ENCODE results near the gene DIP2A.

Gene DIP2A, protein sequence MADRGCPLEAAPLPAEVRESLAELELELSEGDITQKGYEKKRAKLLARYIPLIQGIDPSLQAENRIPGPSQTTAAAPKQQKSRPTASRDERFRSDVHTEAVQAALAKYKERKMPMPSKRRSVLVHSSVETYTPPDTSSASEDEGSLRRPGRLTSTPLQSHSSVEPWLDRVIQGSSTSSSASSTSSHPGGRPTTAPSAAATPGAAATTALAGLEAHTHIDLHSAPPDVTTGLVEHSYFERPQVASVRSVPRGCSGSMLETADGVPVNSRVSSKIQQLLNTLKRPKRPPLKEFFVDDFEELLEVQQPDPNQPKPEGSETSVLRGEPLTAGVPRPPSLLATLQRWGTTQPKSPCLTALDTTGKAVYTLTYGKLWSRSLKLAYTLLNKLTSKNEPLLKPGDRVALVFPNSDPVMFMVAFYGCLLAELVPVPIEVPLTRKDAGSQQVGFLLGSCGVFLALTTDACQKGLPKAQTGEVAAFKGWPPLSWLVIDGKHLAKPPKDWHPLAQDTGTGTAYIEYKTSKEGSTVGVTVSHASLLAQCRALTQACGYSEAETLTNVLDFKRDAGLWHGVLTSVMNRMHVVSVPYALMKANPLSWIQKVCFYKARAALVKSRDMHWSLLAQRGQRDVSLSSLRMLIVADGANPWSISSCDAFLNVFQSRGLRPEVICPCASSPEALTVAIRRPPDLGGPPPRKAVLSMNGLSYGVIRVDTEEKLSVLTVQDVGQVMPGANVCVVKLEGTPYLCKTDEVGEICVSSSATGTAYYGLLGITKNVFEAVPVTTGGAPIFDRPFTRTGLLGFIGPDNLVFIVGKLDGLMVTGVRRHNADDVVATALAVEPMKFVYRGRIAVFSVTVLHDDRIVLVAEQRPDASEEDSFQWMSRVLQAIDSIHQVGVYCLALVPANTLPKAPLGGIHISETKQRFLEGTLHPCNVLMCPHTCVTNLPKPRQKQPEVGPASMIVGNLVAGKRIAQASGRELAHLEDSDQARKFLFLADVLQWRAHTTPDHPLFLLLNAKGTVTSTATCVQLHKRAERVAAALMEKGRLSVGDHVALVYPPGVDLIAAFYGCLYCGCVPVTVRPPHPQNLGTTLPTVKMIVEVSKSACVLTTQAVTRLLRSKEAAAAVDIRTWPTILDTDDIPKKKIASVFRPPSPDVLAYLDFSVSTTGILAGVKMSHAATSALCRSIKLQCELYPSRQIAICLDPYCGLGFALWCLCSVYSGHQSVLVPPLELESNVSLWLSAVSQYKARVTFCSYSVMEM (N-terminal part only)

GRCh38 chr21:46458315-46459023, at the start of gene DIP2A:
TSS of gene DIP2A (plus strand) at chr21:46458891. CDS start at chr21:46459132, 241 bp downstream.
- peak; percentile 91 for DNase-seq (ENCODE audit: low read depth)
- H3K4me3 ChIP-seq (ENCODE audit: low read depth, low read length): peak within 1 kb of the TSS; percentile 95

DNA sequence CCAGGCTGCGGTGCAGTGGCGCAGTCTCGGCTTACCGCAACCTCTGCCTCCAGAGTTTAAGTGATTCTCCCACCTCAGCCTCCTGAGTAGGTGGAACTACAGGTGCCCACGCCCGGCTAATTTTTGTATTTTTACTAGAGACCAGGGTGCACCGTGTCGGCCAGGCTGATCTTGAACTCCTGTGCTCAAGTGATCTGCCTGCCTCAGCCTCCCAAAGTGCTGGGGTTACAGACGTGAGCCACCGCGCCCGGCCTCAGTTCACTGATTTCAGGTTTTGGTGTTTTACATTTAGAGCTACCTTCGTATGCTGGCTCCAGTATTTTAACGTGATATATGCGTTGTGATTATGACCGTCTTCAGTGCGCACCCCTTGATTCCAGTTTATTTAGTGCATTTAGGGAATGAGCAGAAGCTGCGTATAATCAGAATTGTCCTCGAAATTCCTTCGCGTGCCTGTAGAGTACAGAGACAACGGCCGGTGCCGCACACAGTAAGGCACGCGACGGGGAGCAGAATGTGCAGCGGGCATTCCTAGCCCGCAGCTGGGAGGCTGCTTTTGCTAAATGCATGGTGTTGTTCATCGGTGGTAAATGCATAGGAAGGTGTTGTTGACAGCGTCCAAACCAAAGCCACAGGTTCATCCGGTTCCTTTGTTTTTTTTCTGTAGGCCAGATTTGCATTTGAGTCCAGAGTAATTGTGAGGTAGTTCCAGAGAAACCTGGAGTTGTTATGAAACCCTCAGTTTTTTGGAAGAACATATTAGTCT, 48.9 kb upstream of the DIP2A start:
- no peak for DNase-seq (ENCODE audit: low read depth)
- no peak overlapping the region for H3K4me3 ChIP-seq (ENCODE audit: low read depth, low read length)

- no peak overlapping the region for H3K4me3 ChIP-seq (ENCODE audit: low read depth, low read length)
- DNase-seq (ENCODE audit: low read depth): no peak
Measured at GRCh38 chr21:46410516-46410915, 48.2 kb upstream of the DIP2A start.

DNA sequence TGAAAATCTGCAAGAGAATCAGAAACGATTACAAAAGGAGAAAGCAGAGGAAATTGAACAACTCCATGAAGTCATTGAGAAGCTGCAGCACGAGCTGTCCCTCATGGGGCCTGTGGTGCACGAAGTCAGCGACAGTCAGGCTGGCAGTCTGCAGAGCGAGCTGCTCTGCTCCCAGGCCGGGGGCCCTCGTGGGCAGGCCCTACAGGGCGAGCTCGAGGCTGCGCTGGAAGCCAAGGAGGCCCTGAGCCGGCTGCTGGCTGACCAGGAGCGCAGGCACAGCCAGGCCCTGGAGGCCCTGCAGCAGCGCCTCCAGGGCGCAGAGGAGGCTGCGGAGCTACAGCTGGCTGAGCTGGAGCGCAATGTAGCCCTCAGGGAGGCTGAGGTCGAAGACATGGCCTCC, 47.5 kb upstream of the DIP2A start:
- no peak for DNase-seq (ENCODE audit: low read depth)
- no peak overlapping the region for H3K4me3 ChIP-seq (ENCODE audit: low read depth, low read length)

DNA sequence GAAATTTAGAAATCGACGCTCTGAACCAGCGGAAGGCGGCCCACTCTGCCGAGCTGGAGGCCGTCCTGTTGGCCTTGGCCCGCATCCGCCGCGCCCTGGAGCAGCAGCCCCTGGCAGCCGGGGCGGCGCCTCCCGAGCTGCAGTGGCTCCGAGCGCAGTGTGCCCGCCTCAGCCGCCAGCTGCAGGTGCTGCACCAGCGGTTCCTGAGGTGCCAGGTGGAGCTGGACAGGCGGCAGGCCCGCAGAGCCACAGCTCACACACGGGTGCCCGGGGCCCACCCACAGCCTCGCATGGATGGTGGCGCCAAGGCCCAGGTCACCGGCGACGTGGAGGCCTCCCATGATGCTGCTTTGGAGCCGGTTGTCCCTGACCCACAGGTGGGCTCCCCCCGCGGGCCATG, 47.0 kb upstream of the DIP2A start:
- DNase-seq (ENCODE audit: low read depth): no peak

DNA sequence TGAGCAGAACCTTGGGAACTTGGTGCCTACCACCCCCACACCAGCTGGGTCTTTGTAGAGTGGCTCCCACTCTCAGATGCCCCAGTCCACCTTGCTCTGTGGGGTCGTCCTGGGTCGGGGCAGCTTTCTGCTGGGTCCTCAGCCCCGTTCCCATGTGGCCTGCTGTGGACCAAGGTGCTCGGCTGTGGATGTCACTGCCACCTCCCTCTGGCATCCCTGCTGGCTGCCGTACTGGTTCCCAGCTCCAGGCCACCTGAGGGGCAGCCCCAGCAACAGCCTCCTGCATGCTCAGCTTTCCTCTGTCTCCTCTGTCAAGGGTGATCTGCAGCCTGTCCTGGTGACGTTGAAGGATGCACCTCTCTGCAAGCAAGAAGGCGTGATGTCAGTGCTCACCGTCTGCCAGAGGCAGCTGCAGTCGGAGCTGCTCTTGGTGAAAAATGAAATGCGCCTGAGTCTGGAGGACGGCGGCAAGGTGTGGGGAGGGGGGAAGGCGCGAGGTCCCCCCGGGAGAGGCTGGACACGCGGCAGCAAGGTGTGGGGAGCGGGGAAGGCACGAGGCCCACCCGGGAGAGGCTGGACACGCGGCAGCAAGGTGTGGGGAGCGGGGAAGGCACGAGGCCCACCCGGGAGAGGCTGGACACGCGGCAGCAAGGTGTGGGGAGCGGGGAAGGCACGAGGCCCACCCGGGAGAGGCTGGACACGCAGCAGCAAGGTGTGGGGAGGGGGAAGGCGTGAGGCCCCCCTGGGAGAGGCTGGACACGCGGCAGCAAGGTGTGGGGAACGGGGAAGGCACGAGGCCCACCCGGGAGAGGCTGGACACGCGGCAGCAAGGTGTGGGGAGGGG, 45.9 kb upstream of the DIP2A start:
- no peak for DNase-seq (ENCODE audit: low read depth)

More for the DNA sequence above, 47.0 kb upstream of the DIP2A start:
- no peak overlapping the region for H3K4me3 ChIP-seq (ENCODE audit: low read depth, low read length)

GRCh38 chr21:46413365-46413696, 45.4 kb upstream of the DIP2A start:
- H3K4me3 ChIP-seq (ENCODE audit: low read depth, low read length): no peak overlapping the region
- no peak for DNase-seq (ENCODE audit: low read depth)

More for the DNA sequence above, 45.9 kb upstream of the DIP2A start:
- H3K4me3 ChIP-seq (ENCODE audit: low read depth, low read length): no peak overlapping the region

- no peak for DNase-seq (ENCODE audit: low read depth)
- no peak overlapping the region for H3K4me3 ChIP-seq (ENCODE audit: low read depth, low read length)
Measured at GRCh38 chr21:46414965-46415275, 43.8 kb upstream of the DIP2A start.

DNA sequence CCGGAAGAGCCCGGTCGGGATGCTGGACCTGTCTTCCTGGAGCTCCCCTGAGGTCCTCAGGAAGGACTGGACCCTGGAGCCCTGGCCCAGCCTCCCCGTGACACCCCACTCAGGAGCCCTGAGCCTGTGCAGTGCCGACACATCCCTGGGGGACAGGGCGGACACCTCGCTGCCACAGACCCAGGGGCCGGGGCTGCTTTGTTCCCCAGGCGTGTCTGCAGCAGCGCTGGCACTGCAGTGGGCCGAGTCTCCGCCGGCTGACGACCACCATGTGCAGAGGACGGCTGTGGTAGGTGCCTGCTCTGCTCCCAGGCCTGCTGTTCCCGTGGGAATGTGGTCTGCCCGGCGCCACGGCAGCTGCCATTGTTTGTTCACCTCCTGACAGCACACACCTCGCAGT, 42.1 kb upstream of the DIP2A start:
- no peak overlapping the region for H3K4me3 ChIP-seq (ENCODE audit: low read depth, low read length)
- DNase-seq (ENCODE audit: low read depth): no peak

- DNase-seq (ENCODE audit: low read depth): no peak
- H3K4me3 ChIP-seq (ENCODE audit: low read depth, low read length): no peak overlapping the region
Measured at GRCh38 chr21:46418265-46418946, 40.3 kb upstream of the DIP2A start.

GRCh38 chr21:46420241-46421190, 38.2 kb upstream of the DIP2A start:
- H3K4me3 ChIP-seq (ENCODE audit: low read depth, low read length): no peak overlapping the region
- no peak for DNase-seq (ENCODE audit: low read depth)

DNA sequence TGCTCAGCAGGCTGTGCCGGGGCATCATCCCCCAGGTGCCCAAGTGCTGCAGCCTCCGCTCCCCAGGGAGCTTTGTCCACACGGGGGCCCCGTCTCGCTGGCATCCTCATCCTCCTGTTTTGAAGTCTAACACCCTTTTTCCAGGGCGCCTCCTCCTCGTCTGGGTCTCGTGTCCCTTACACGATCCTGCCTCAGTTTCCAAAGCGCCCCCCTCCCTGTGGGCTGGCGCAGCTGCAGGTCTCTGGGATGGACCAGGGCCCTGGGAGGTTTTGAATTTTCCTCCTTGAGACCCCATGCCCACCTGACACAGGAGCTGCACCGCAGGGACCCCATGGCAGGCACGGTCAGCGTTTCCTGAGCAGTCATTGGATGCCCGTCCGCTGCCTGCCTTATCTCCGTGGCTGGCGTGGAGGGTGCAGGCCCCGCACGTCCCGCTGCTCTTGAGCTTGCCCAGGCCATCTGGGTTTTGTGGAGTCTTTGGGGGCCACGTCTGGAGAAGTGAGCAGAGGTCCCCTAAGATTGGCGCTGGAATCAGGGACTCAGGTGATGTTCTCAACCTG, 37.4 kb upstream of the DIP2A start:
- H3K4me3 ChIP-seq (ENCODE audit: low read depth, low read length): no peak overlapping the region
- no peak for DNase-seq (ENCODE audit: low read depth)

- DNase-seq (ENCODE audit: low read depth): no peak
- H3K4me3 ChIP-seq (ENCODE audit: low read depth, low read length): no peak overlapping the region
Measured at GRCh38 chr21:46421756-46422555, 36.7 kb upstream of the DIP2A start.

- DNase-seq (ENCODE audit: low read depth): no peak
- no peak overlapping the region for H3K4me3 ChIP-seq (ENCODE audit: low read depth, low read length)
Measured at GRCh38 chr21:46422636-46423241, 36.0 kb upstream of the DIP2A start.

DNA sequence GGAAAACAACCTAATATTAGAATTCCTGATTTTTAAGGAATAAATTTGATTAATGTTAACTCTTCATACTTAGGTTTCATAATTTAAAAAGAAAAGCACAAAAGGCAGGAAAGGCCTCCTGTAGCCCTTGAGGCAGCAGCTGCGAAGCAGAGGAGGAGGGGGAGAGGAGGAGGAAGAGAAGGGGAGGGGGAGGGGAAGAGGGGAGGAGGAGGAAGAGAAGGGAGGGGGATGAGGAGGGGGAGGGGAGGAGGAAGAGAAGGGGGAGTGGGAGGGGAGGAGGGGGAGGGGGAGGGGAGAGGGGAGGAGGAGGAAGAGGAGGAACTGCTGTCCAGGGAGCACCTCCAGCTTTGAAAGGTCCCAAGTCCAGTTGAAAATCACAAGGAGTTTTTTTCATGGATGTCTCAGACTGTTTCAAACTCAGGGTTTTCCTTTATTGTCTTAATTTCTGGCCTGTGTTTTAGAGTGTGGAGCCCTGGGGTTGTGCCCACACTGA, 35.1 kb upstream of the DIP2A start:
- DNase-seq (ENCODE audit: low read depth): no peak
- no peak overlapping the region for H3K4me3 ChIP-seq (ENCODE audit: low read depth, low read length)
